Pancreas (tissue), 10 donors: ENCODE measurements around the gene PSMG3. TPM values are rescaled to one million over a fixed set of nuclear protein-coding genes. Genes with fewer than 3 reads are reported as not detected.

Experiments
- ATAC-seq, 4 donors: fragments of 200-7000 bp; cut with Tn5 transposase; one replicate each; pipeline versions ENCODE4 v1.8.0 to v1.9.1; 2020; ENCODE audit warnings: mild to moderate bottlenecking in 4 of 4, moderate library complexity in 4 of 4
- DNase-seq, 6 donors: peaks; one replicate each; pipeline ENCODE4 v3.0.0-alpha.2; 2020
- FAIRE-seq: peaks from 2 replicates; lab custom pipeline; 2012; peaks lifted over from hg19 to GRCh38; lab: Jason Lieb, UNC
- H3K27ac ChIP-seq, 4 donors: fragments of 200-600 bp; sonication (generic); 1 replicate in 3 of 4; 2 replicates in 1 of 4; pipeline versions ENCODE4 v1.5.0 to v1.8.0; 2020
- H3K27me3 ChIP-seq, 4 donors: fragments of 200-600 bp; one replicate each; pipeline ENCODE4 v1.8.0; 2021
- H3K36me3 ChIP-seq, 3 donors: fragments of 200-600 bp; sonication (generic) in 1 of 3; one replicate each; pipeline versions ENCODE4 v1.5.0 to v1.8.0; 2020 to 2021
- H3K4me1 ChIP-seq, 3 donors: fragments of 200-600 bp; one replicate each; pipeline ENCODE4 v1.8.0; 2021
- H3K4me3 ChIP-seq, 4 donors: fragments of 200-600 bp; sonication (generic) in 2 of 4; one replicate each; pipeline versions ENCODE4 v1.5.0 to v1.8.0; 2020 to 2021
- H3K9me3 ChIP-seq, 4 donors: fragments of 200-600 bp; one replicate each; pipeline ENCODE4 v1.8.0; 2021
- WGBS, 2 donors: extraction: QIAGEN DNeasy Blood & Tissue Kit; methylation state at CpG; one replicate each; pipeline ENCODE4 v1.1.7; 2013; 5-methylcytosine and 5-hydroxymethylcytosine counted together
- intact Hi-C, 3 donors: fragments of 100-400 bp; cut with DNase I; formaldehyde crosslinking; loops; one replicate each; pipeline versions ENCODE4 v1.11.1 to v1.14.2; 2022
- polyA plus RNA-seq, 2 donors: library from polyadenylated mRNA; stranded (reverse); fragments of 200-250 nt; gene quantifications; one replicate each; pipeline ENCODE4 v1.2.3, GENCODE V29; 2013
- total RNA-seq, 6 donors: library from RNA; stranded (reverse); fragmentation: NEBNext Ultra II Directional in 4 of 6; extraction: Animal tissue kit (Norgen Biotek cat#: 25700) in 4 of 6; gene quantifications; one replicate each; pipeline versions ENCODE4 v1.2.1 to v1.2.4, GENCODE V29; 2021 to 2023
- TF ChIP-seq, protein P1 (sequence below), 4 donors: fragments of 200-600 bp; sonication (generic) in 3 of 4; IDR thresholded peaks; one replicate each; pipeline versions ENCODE4 v1.5.0 to v1.8.0; 2021; ENCODE audit warnings: antibody characterized with exemption in 4 of 4
- donor health status: healthy with polysubstance abuse.
- donor health status: DM: no; HTN: no; CAD: no; lungs with moderate emphysema.
- donor health status: DM: no; HTN: no; CAD: no.
- donor health status: control.
- donor health status: control.
- donor health status: Bipolar disorder and iron deficiency.
- donor health status: DM: yes; HTN: yes; CAD: no.
- donor health status: DM: no; HTN: no; CAD: no.
- donor health status: DM: no; HTN: no; CAD: no.
- donor health status: DM: yes; HTN: yes; CAD: no.

The PSMG3 gene
- total and polyA plus RNA-seq, 8 donors: 6.7 to 46.1 (median 11.1) TPM

DNA sequence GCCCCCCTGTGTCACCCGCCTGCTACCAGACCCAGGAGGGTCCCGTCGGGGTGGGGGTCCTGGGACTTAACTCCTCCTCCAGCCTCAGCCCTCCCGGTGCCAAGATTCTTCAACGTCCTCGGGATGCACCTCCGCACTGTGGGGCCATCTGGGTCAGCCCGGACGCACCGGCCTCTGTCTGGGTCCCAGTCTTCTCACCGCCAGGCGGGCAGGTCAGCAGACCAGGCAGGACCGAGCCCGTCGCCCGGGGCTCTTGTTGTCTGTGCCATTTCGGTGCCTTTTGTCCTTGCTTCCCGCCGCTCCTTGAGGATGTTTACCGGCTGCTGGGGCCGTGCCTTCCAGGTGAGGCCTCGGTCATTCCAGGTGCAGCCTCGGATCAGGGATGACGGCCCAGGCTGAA is 32.1 kb upstream of the PSMG3 start:
- Histone ChIP-seq H3K36me3 (no peaks in the 10 kb centered on the region), H3K27me3 (no peaks in the 10 kb centered on the region), H3K27ac (no peak overlapping the region), H3K9me3 (no peaks in the 10 kb centered on the region), H3K4me1 (no peaks in the 10 kb centered on the region), H3K4me3 (no peak overlapping the region)
- DNase-seq (no peak), FAIRE-seq (no peak), ATAC-seq (no peak)
- intact Hi-C loops: no loop called here
- 71 to 72% methylated on average over 24 of the region's 24 CpGs for WGBS, 2 donors
- TF ChIP-seq, protein P1, sequence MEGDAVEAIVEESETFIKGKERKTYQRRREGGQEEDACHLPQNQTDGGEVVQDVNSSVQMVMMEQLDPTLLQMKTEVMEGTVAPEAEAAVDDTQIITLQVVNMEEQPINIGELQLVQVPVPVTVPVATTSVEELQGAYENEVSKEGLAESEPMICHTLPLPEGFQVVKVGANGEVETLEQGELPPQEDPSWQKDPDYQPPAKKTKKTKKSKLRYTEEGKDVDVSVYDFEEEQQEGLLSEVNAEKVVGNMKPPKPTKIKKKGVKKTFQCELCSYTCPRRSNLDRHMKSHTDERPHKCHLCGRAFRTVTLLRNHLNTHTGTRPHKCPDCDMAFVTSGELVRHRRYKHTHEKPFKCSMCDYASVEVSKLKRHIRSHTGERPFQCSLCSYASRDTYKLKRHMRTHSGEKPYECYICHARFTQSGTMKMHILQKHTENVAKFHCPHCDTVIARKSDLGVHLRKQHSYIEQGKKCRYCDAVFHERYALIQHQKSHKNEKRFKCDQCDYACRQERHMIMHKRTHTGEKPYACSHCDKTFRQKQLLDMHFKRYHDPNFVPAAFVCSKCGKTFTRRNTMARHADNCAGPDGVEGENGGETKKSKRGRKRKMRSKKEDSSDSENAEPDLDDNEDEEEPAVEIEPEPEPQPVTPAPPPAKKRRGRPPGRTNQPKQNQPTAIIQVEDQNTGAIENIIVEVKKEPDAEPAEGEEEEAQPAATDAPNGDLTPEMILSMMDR (IDR thresholded peaks at IDR 0.05): no peak

DNA sequence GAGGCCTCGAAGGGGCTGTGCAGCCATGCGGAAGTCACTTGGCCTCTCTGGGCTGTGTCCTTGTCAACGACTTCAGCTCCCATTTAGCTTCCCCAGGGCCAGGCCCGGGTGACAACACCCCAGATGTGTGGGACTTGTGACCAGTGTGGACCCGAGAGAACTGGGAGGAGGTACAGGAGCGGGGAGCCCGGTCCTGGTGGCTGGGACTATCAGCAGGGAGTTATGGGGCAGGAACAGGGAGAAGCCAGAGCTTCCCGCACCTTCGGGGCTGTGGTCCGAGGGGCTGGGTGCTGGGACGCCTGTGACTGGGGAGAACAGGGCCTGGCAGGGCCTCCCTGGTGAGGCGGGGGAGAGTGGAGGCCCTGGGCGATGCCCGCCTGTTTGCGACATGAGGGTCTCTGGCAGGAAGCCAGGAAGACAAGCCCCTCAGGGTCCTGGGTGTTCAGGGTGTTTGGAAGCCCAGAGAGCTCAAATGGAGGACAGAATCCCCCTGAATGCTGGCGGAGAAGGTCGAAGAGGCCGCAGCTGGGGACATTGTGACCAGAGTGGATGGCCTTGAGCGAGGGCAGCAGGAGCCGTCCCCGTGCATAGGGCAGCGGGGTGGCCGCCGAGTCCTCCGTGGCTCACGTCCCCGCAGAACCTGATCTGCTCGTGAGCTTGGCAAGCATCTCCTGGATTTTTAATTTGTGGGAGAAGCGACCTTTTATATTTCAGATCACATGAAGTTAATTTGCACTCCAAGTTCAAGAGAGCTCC is 30.0 kb upstream of the PSMG3 start:
- Histone ChIP-seq H3K27ac (no peak overlapping the region), H3K36me3 (no peaks in the 10 kb centered on the region), H3K27me3 (no peaks in the 10 kb centered on the region), H3K4me1 (no peaks in the 10 kb centered on the region), H3K9me3 (no peaks in the 10 kb centered on the region), H3K4me3 (no peak overlapping the region)
- intact Hi-C loops: no loop called here
- DNase-seq: peak in 1 of 6 donors; percentile 31
- TF ChIP-seq, protein P1 (IDR thresholded peaks at IDR 0.05): no peak
- no peak for FAIRE-seq
- 62 to 66% methylated on average over 29 of the region's 29 CpGs for WGBS, 2 donors
- ATAC-seq: no peak

DNA sequence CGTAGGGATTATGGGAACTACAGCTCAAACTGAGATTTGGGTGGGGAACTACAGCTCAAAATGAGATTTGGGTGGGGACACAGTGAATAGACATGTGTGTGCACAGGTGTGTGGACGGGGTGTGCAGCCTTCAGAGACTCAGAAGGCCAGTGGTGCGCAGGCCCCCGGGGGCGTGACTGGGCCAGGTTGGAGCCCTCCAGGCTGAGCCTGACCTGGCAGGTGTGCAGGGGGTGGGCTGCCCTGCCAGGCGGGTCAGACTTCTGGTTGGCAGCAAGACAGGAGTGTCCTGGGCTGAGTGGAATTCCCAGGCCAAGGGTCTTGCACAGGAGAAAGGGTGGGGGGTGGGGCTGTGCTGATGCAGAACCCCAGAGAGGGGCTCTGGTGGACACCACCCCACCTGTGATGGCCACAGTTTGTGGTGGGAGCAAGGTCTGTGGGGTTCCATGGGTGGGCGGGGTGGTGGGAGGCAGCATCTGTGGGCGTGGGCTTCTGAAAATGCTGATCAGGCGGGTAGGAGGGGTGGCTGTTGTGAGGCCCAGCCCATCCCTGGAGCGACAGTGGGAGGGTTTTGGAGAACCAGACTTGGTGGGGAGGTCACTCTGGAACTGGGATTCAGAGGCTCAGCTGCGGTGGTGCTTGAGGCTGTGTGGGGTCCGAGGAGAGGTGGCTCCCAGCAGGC is 29.3 kb upstream of the PSMG3 start:
- Histone ChIP-seq H3K36me3 (no peaks in the 10 kb centered on the region), H3K4me3 (no peak overlapping the region), H3K27ac (no peak overlapping the region), H3K4me1 (no peaks in the 10 kb centered on the region), H3K27me3 (no peaks in the 10 kb centered on the region), H3K9me3 (no peaks in the 10 kb centered on the region)
- no peak for DNase-seq
- intact Hi-C loops: no loop called here
- TF ChIP-seq, protein P1 (IDR thresholded peaks at IDR 0.05): no peak
- WGBS, 2 donors: 85 to 96% methylated on average over 12 of the region's 12 CpGs
- ATAC-seq: no peak
- no peak for FAIRE-seq

DNA sequence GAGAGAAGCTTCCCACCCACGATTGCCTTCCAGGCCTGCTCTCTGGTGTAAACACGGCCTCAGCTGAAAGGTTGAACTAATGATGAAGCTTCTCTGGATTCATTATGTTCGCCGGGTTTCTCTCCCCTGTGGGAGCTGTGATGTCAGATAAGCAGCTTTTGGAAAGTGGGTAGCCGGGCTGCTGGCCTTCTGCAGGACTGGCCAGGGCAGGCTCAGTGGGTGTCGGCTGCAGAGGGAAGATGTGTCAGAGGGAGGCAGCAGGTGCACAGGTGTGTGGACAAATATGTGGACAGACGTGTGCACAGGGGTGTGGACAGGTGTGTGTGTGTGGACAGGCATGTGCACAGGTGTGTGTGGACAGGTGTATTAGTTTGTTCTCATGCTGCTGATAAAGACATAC is 28.5 kb upstream of the PSMG3 start:
- no peaks in the 10 kb centered on the region for H3K4me1 ChIP-seq
- TF ChIP-seq, protein P1 (IDR thresholded peaks at IDR 0.05): no peak
- 73 to 77% methylated on average over 7 of the region's 7 CpGs for WGBS, 2 donors
- DNase-seq (no peak), ATAC-seq (no peak), FAIRE-seq (no peak)
- H3K36me3 ChIP-seq: no peaks in the 10 kb centered on the region
- no peak overlapping the region for H3K4me3 ChIP-seq
- no peaks in the 10 kb centered on the region for H3K27me3 ChIP-seq
- intact Hi-C loops: no loop called here
- no peak overlapping the region for H3K27ac ChIP-seq
- no peaks in the 10 kb centered on the region for H3K9me3 ChIP-seq

DNA sequence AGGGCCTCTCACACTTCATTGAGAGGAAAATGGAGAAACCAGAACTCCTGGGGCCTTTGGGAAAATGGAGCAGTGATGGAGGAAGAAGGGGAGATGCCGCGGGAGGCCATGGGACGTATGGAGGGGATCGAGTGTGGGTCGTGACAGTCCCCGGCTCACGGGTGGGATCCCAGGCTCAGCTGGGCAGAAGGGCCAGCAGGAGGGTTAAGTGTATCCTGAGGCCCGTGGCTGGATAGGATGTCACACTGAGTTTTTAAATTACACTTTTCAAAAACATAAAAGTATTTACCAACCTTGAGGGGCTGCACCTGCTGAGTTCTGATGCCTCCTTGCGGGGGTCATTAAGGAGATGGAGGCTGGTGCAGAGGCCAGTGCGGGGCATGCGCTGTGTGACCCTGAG is 28.0 kb upstream of the PSMG3 start:
- 80 to 83% methylated on average over 11 of the region's 11 CpGs for WGBS, 2 donors
- H3K27me3 ChIP-seq: no peaks in the 10 kb centered on the region

More for the DNA sequence above, 28.0 kb upstream of the PSMG3 start:
- Histone ChIP-seq H3K36me3 (no peaks in the 10 kb centered on the region), H3K9me3 (no peaks in the 10 kb centered on the region), H3K4me3 (no peak overlapping the region), H3K4me1 (no peaks in the 10 kb centered on the region), H3K27ac (no peak overlapping the region)
- FAIRE-seq (no peak), ATAC-seq (no peak), DNase-seq (no peak)
- intact Hi-C loops: no loop called here
- TF ChIP-seq, protein P1 (IDR thresholded peaks at IDR 0.05): no peak
